H1 (cell line): Measurements from ENCODE around the gene CD52. TPM values are rescaled to one million over a fixed set of nuclear protein-coding genes. Genes with fewer than 3 reads are reported as not detected.

Source experiments
- CTCF ChIA-PET: fragments of 300-600 bp; sonication (Branson Sonifier 250); formaldehyde crosslinking; loops from one replicate; lab custom pipeline; 2021; ENCODE audit not compliant: partially characterized antibody; lab: Charles Lee
- POLR2A ChIA-PET: fragments of 300-600 bp; sonication (Branson Sonifier 250); formaldehyde crosslinking; loops from one replicate; lab custom pipeline; 2021; ENCODE audit warnings: inconsistent platforms; ENCODE audit not compliant: partially characterized antibody; lab: Charles Lee
- DNase-seq, 2 experiments: peaks; one replicate each; pipeline versions ENCODE4 v3.0.0 to v3.0.0-alpha.2; 2010 to 2022; ENCODE audit warnings: low spot score in 2 of 2, low read depth in 1 of 2, mixed read lengths in 1 of 2
- FAIRE-seq: peaks from 2 replicates; lab custom pipeline; 2011; peaks lifted over from hg19 to GRCh38; lab: Jason Lieb, UNC
- H2AFZ ChIP-seq: 2 replicates; pipeline ENCODE4 v1.8.1; 2012; ENCODE audit warnings: low read length, inconsistent platforms
- H2AK5ac ChIP-seq: 2 replicates; pipeline ENCODE4 v1.6.1; 2013; ENCODE audit warnings: low read depth, low read length
- H2BK120ac ChIP-seq: replicated peaks from 2 replicates; pipeline ENCODE3; 2013; ENCODE audit warnings: low read depth, low read length, inconsistent platforms
- H2BK12ac ChIP-seq: 2 replicates; pipeline ENCODE4 v1.6.1; 2013; ENCODE audit warnings: low read depth, low read length
- H2BK15ac ChIP-seq: 2 replicates; pipeline ENCODE4 v1.6.1; 2013; ENCODE audit warnings: low read length
- H2BK20ac ChIP-seq: 2 replicates; pipeline ENCODE4 v1.6.1; 2013; ENCODE audit warnings: low read length
- H2BK5ac ChIP-seq: 2 replicates; pipeline ENCODE4 v1.6.1; 2013; ENCODE audit warnings: low read depth, low read length
- H3K14ac ChIP-seq: 2 replicates; pipeline ENCODE4 v1.6.1; 2013; ENCODE audit warnings: inconsistent platforms; ENCODE audit not compliant: insufficient read length
- H3K18ac ChIP-seq: 2 replicates; pipeline ENCODE4 v1.6.1; 2013; ENCODE audit warnings: low read length; ENCODE audit errors: extremely low read depth
- H3K23ac ChIP-seq: 2 replicates; pipeline ENCODE4 v1.6.1; 2013; ENCODE audit warnings: inconsistent platforms; ENCODE audit not compliant: insufficient read length
- H3K23me2 ChIP-seq: 2 replicates; pipeline ENCODE4 v1.6.1; 2013; ENCODE audit warnings: low read depth, low read length
- H3K27ac ChIP-seq: 2 replicates; pipeline ENCODE4 v1.6.1; 2011; ENCODE audit warnings: low read depth, low read length, inconsistent platforms
- H3K27me3 ChIP-seq, 4 experiments: replicated peaks in 1 of 4; 1 replicate in 1 of 4; 2 replicates in 3 of 4; pipeline versions ENCODE4 v1.6.1 to v1.8.1; 2011 to 2013; ENCODE audit warnings: low read length in 3 of 4, mild to moderate bottlenecking in 3 of 4, inconsistent platforms in 2 of 4, mixed read lengths in 2 of 4, moderate library complexity in 1 of 4; ENCODE audit not compliant: control insufficient read depth in 3 of 4, insufficient read depth in 3 of 4; ENCODE audit errors: extremely low read depth in 1 of 4
- H3K36me3 ChIP-seq, 4 experiments: 2 replicates each; pipeline versions ENCODE4 v1.6.1 to v1.8.1; 2011 to 2013; ENCODE audit warnings: mild to moderate bottlenecking in 4 of 4, low read length in 3 of 4, moderate library complexity in 2 of 4, control low read depth in 1 of 4, inconsistent platforms in 1 of 4; ENCODE audit not compliant: insufficient read depth in 4 of 4, control insufficient read depth in 2 of 4
- H3K4ac ChIP-seq: replicated peaks from 2 replicates; pipeline ENCODE3; 2013; ENCODE audit warnings: low read length, low read depth, mixed read lengths, inconsistent platforms; ENCODE audit not compliant: insufficient read length
- H3K4me1 ChIP-seq, 4 experiments: replicated peaks in 1 of 4; 1 replicate in 1 of 4; 2 replicates in 3 of 4; pipeline versions ENCODE4 v1.6.1 to v1.8.1; 2011 to 2013; ENCODE audit warnings: low read length in 3 of 4, inconsistent platforms in 2 of 4, mixed read lengths in 1 of 4; ENCODE audit not compliant: insufficient read depth in 4 of 4, control insufficient read depth in 3 of 4
- H3K4me2 ChIP-seq, 2 experiments: 2 replicates each; pipeline versions ENCODE4 v1.6.1 to v1.8.1; 2011 to 2013; ENCODE audit warnings: low read depth in 2 of 2, low read length in 2 of 2, control low read depth in 1 of 2, inconsistent platforms in 1 of 2, mild to moderate bottlenecking in 1 of 2; ENCODE audit not compliant: insufficient read depth in 1 of 2
- H3K4me3 ChIP-seq, 4 experiments: fragments of 200-600, 300-600 bp in 1 of 4; sonication (generic), shearing (Covaris generic), sonication (Bioruptor Twin) in 1 of 4; 2 replicates each; pipeline versions ENCODE4 v1.5.1 to v1.8.1; 2011 to 2016; ENCODE audit warnings: low read length in 4 of 4, low read depth in 3 of 4, control low read depth in 2 of 4, inconsistent platforms in 2 of 4, mild to moderate bottlenecking in 2 of 4, mixed read lengths in 1 of 4, moderate library complexity in 1 of 4; ENCODE audit not compliant: insufficient read depth in 2 of 4; ENCODE audit errors: extremely low read depth in 1 of 4
- H3K56ac ChIP-seq: replicated peaks from 2 replicates; pipeline ENCODE3; 2013; ENCODE audit warnings: low read depth, mild to moderate bottlenecking, mixed read lengths, low read length, inconsistent platforms; ENCODE audit not compliant: insufficient read length
- H3K79me1 ChIP-seq: 2 replicates; pipeline ENCODE4 v1.6.1; 2013; ENCODE audit warnings: low read depth, low read length, control low read depth
- H3K79me2 ChIP-seq, 2 experiments: 2 replicates each; pipeline versions ENCODE4 v1.6.1 to v1.8.1; 2012 to 2013; ENCODE audit warnings: low read length in 2 of 2, mild to moderate bottlenecking in 2 of 2, inconsistent platforms in 1 of 2; ENCODE audit not compliant: insufficient read depth in 2 of 2, control insufficient read depth in 1 of 2
- H3K9ac ChIP-seq, 4 experiments: replicated peaks in 1 of 4; 1 replicate in 1 of 4; 2 replicates in 3 of 4; pipeline versions ENCODE4 v1.6.1 to v1.8.1; 2011 to 2013; ENCODE audit warnings: low read depth in 3 of 4, low read length in 3 of 4, control low read depth in 2 of 4, mild to moderate bottlenecking in 2 of 4, moderate library complexity in 2 of 4, inconsistent platforms in 1 of 4; ENCODE audit errors: extremely low read depth in 1 of 4
- H3K9me3 ChIP-seq, 2 experiments: 2 replicates each; pipeline versions ENCODE4 v1.6.1 to v1.8.1; 2012 to 2013; ENCODE audit warnings: mild to moderate bottlenecking in 2 of 2, moderate library complexity in 2 of 2, control low read depth in 1 of 2, inconsistent platforms in 1 of 2, low read depth in 1 of 2, low read length in 1 of 2, mixed read lengths in 1 of 2; ENCODE audit not compliant: insufficient read depth in 2 of 2
- H4K20me1 ChIP-seq, 2 experiments: replicated peaks in 1 of 2; 2 replicates each; pipeline versions ENCODE3 to v1.8.1; 2011 to 2013; ENCODE audit warnings: inconsistent platforms in 2 of 2, low read length in 2 of 2, mild to moderate bottlenecking in 1 of 2; ENCODE audit not compliant: insufficient read depth in 2 of 2, control insufficient read depth in 1 of 2
- H4K5ac ChIP-seq: 2 replicates; pipeline ENCODE4 v1.6.1; 2013; ENCODE audit warnings: low read length, low read depth, mixed read lengths, inconsistent platforms; ENCODE audit not compliant: insufficient read length
- H4K8ac ChIP-seq: 2 replicates; pipeline ENCODE4 v1.8.0; 2013; ENCODE audit warnings: mild to moderate bottlenecking, moderate library complexity, low read length, inconsistent platforms; ENCODE audit not compliant: insufficient read depth; ENCODE audit errors: extremely low read depth
- H4K91ac ChIP-seq: replicated peaks from 2 replicates; pipeline ENCODE3; 2013; ENCODE audit warnings: low read length, mixed read lengths, inconsistent platforms; ENCODE audit not compliant: insufficient read length
- NANOG ChIP-seq: IDR thresholded peaks from 2 replicates; pipeline ENCODE4 v1.6.1; 2011; ENCODE audit warnings: low read length, low read depth, mild to moderate bottlenecking, inconsistent platforms; ENCODE audit not compliant: insufficient read depth, poor library complexity, severe bottlenecking
- WGBS, 2 experiments: shearing (Covaris generic) in 1 of 2; methylation state at CpG; one replicate each; pipeline versions ENCODE4 v1.1.6 to v1.1.7; 2013 to 2015; ENCODE audit warnings: low lambda C conversion rate in 2 of 2, mixed read lengths in 2 of 2, inconsistent platforms in 1 of 2, low coverage in 1 of 2, missing lambda C conversion rate in 1 of 2; ENCODE audit not compliant: insufficient replicate concordance in 2 of 2, insufficient coverage in 1 of 2, insufficient read length in 1 of 2; ENCODE audit errors: extremely low coverage in 1 of 2, missing lambda C conversion rate in 1 of 2; 5-methylcytosine and 5-hydroxymethylcytosine counted together
- polyA plus RNA-seq, 7 experiments: library from polyadenylated mRNA; depleted of rRNA in 3 of 7; stranded (reverse) in 5 of 7; unstranded in 2 of 7; fragments of >200 nt in 5 of 7; fragments of 200-250 nt in 2 of 7; gene quantifications; 1 replicate in 5 of 7; 2 replicates in 1 of 7; 4 replicates in 1 of 7; pipeline versions ENCODE4 v1.2.1 to v1.2.3, GENCODE V29; 2011 to 2013; ENCODE audit warnings: missing spikeins in 2 of 7, mixed read lengths in 2 of 7
- total RNA-seq: library from RNA; stranded (reverse); fragmentation: NEBNext Ultra II Directional; extraction: Animal tissue kit (Norgen Biotek cat#: 25700); gene quantifications from 2 replicates; pipeline ENCODE4 v1.2.1, GENCODE V29; 2021
- TF ChIP-seq, protein P1 (sequence below): IDR thresholded peaks from 2 replicates; pipeline ENCODE4 v1.6.1; 2011; ENCODE audit warnings: low read depth, mild to moderate bottlenecking, low read length; ENCODE audit not compliant: insufficient read depth

CD52 gene
- total and polyA plus RNA-seq, 2 of the 8 experiments (the other 6 are each of a cell fraction or from before 2014, with no cell fraction given) = 2.4 to 3.1 TPM

DNA sequence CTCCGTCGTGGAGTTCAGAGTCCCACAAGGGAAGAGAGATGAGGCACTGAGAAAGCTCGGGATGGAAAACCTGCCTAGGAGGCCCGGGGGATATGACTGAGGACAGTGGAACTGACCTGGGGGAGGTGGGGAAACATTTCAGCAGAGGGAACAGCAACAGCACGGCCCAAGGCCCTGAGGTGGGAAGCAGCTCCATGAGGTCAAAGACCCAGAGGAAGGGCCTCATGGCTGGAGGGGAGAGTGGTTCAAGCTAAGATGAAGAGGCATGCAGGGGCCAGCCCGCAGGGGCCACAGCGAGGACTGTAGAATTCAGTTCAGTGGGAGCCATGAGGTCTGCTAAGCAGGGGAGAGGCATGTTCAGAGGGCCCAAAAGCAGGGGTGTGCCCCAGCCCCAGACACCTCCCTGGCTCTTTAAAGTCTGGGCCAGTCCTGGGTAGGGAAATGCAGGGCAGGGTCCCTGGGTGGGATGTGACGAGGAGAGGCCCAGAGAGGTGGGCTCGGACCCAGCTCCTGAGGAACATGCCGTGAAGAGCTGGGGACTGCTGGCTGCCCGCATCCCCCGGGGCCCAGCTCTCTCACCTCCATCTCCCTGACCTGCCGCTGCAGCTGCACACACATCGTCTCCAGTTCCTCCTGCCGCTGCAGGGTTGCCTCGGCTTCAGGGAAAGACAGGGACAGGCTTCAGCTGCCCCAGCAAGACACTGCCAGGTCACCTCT lies 21.3 kb upstream of the CD52 start:
- Histone ChIP-seq H3K79me2 (no peaks in the 10 kb centered on the region), H3K4me2 (no peak overlapping the region), H3K36me3 (no peaks in the 10 kb centered on the region), H3K27me3 (no peaks in the 10 kb centered on the region), H4K20me1 (peaks cover 0 to 3% of the 10 kb centered on the region in 2 experiments), H4K91ac (no peak overlapping the region), H3K27ac (no peak overlapping the region), H3K23ac (no peak overlapping the region), H2AFZ (no peak overlapping the region), H2BK15ac (no peak overlapping the region), H2BK120ac (no peak overlapping the region), H3K4me1 (peaks cover 0 to 3% (median 0%) of the 10 kb centered on the region in 4 experiments; a peak in 2 of 7 replicates), H4K8ac (no peak overlapping the region), H3K14ac (no peak overlapping the region), H2BK12ac (no peak overlapping the region), H3K4ac (no peak overlapping the region), H2BK5ac (no peak overlapping the region; the same call in 1 of the 2 replicates), H3K18ac (no peak overlapping the region), H3K23me2 (no peaks in the 10 kb centered on the region), H2AK5ac (no peak overlapping the region), H3K79me1 (no peaks in the 10 kb centered on the region), H3K9ac (no peak overlapping the region), H3K4me3 (no peak overlapping the region), H3K9me3 (no peaks in the 10 kb centered on the region), H3K56ac (no peak overlapping the region), H2BK20ac (no peak overlapping the region), H4K5ac (no peak overlapping the region)
- POLR2A ChIA-PET = interaction anchor here (0.9 to 1.4 kb wide), 3 partner anchors 15 to 114 kb away, joined by 3 to 4 read pairs (median 3); partner anchors contain the start of gene LIN28A
- no peak for TF ChIP-seq NANOG
- TF ChIP-seq, protein P1, sequence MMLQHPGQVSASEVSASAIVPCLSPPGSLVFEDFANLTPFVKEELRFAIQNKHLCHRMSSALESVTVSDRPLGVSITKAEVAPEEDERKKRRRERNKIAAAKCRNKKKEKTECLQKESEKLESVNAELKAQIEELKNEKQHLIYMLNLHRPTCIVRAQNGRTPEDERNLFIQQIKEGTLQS = no peak
- no peak for FAIRE-seq
- no peak for DNase-seq
- CTCF ChIA-PET = interaction anchor here (0.6 to 57.0 kb wide), 6 partner anchors 3 to 565 kb away, joined by 3 to 1530 read pairs (median 3); partner anchors contain the start of genes CD52, SH3BGRL3 and UBXN11
- 85% methylated on average over 14 of the region's 16 CpGs; no CpG with 5 or more reads in 1 of the 2 experiments for whole genome bisulfite sequencing, 2 experiments
